Left cardiac atrium (tissue), 4 donors: Measurements from ENCODE around the gene BLVRA. TPM values are rescaled to one million over a fixed set of nuclear protein-coding genes. Genes with fewer than 3 reads are reported as not detected.
"Not testable (repeated sequence)": the region's sequence is repeated elsewhere in the genome, so short reads cannot be mapped to it uniquely, and the experiment has no call there.

Experiments used
- ATAC-seq, 2 donors: fragments of 200-7000 bp; cut with Tn5 transposase; one replicate each; pipeline ENCODE4 v1.9.1; 2020; ENCODE audit warnings: mild to moderate bottlenecking in 2 of 2, moderate library complexity in 2 of 2
- DNase-seq: peaks from one replicate; pipeline ENCODE4 v3.0.0-alpha.2; 2020
- intact Hi-C, 2 donors: fragments of 100-400 bp; cut with DNase I; formaldehyde crosslinking; loops; one replicate each; pipeline versions ENCODE4 v1.14.1 to v1.15.1; 2022 to 2023
- long read RNA-seq: library from polyadenylated mRNA; unstranded; transcript quantifications from one replicate; pipeline ENCODE4 v2.0.0, GENCODE V29; 2021
- total RNA-seq, 2 donors: library from RNA; stranded (reverse); fragmentation: NEBNext Ultra II Directional; extraction: Animal tissue kit (Norgen Biotek cat#: 25700); gene quantifications; one replicate each; pipeline ENCODE4 v1.2.1, GENCODE V29; 2021
- donor health status: DM: no; HTN: yes; CAD: no.
- donor health status: DM: no; HTN: yes; CAD: no; lungs with severe emphysema.
- donor health status: DM: yes; HTN: yes; CAD: no.
- donor health status: Dilated cardiomyopathy.

The BLVRA gene, protein sequence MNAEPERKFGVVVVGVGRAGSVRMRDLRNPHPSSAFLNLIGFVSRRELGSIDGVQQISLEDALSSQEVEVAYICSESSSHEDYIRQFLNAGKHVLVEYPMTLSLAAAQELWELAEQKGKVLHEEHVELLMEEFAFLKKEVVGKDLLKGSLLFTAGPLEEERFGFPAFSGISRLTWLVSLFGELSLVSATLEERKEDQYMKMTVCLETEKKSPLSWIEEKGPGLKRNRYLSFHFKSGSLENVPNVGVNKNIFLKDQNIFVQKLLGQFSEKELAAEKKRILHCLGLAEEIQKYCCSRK
- total RNA-seq = 10 to 100 TPM; 47.2 to 51.9 TPM
- long read RNA-seq, transcript BLVRA-202 (9 exons, 1,161 nt) = minor isoform, 6 of 46 reads
- long read RNA-seq, transcript BLVRA-201 (8 exons, 1,071 nt) = major isoform, 34 of 46 reads
- long read RNA-seq, partial matches to known transcripts = 1 of 46 reads
- long read RNA-seq, other reads (novel, unspliced or antisense) = 5 of 46 reads

DNA sequence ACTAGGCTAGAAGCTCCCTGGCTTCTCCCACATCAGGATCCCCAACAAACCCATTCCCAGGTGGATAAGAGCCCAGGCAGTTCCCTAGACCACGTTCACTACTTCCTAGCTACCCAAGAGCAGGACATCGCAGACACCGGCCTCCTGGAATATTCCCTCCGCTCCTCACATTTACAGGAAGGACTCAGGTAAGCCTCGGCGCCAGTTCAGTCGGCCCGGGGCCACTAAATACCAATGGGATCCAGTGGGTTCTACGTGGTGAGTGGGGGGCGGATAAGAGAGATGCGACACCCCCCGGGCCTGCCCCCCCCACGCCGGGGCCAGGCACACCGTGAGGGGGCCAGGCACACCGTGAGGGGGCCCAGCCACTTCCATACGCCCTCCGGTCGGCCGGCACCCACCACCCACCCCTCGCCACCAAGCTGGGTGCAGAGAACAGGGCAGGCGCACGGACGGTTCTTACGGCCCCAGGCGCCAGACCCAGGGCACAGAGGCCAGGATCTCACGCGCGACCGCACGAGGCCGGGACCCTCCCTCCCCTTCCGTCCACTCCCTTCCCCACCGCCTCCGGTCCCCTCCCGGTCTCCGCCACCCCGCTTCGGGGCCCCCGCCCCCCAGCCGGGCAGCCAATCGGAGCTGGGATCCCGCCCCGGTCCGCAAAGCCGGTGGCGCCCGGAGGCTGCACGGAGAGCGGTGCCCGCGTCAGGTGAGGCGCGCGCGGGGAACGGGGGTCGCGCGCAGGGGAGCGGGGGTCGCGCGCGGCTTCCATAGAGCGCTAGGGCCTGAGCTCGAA lies at the start of gene BLVRA:
TSS of gene BLVRA (plus strand) at position 652 of the 793 bp plus-strand sequence. CDS start 12,479 bp downstream, outside the sequence.
- DNase-seq = peak; percentile 74
- peak; percentile 91 to 94 for ATAC-seq
- intact Hi-C loops = no loop called here

DNA sequence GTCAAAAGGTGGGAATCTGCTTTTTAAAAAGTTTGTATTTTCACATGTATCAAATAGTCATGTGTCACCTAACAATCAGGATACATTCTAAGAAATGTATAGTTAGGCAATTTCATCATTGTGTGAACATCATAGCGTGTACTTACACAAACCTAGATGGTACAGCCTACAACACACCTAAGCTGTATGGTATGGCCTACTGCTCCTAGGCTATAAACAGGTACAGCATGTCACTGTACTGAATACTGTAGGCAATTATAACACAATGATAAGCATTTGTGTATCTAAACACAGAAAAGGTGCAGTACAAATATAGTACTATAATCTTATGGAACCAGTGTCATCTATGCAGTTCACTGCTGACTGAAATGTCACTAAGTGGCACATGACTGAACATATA lies 47.0 kb upstream of the BLVRA start:
- DNase-seq (no peak), ATAC-seq (no peak)

GRCh38 chr7:43715966-43716365 lies 42.5 kb upstream of the BLVRA start:
- ATAC-seq, DNase-seq, intact Hi-C loops: not testable (repeated sequence)

More for the DNA sequence above, 47.0 kb upstream of the BLVRA start:
- intact Hi-C loops = no loop called here

GRCh38 chr7:43716598-43716997 lies 41.9 kb upstream of the BLVRA start:
- intact Hi-C loops = no loop called here
- ATAC-seq = no peak
- no peak for DNase-seq

DNA sequence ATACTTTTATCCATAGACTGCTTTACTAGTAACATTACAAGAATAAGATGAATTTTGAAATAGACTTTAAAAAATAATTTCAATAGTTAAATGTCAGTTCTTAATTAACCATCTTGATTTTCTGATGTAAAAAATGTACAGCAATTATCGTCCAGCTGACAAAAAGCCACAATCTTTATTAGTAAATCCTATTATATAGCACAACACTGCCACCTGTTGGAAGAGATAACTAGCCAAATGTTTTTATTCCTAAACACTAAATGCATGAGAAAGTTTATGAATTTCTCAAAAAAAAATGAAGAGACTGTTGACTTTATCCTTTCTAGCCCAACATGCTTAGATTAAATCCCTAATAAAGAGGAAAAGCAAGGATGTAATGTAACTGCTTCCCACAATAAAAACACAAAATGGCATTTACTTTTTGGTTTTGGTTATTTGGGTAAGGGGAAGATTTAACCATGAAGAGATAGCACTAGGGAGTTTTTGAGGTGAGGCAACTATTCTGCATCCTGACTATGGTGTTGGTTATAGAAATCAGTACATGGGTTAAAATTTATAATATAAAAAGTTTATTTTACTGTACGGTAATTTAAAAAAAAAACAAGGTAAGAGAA lies 37.2 kb upstream of the BLVRA start:
- ATAC-seq (no peak), DNase-seq (no peak)
- intact Hi-C loops = loop anchor here (2.0 to 10.0 kb wide), 5 partner anchors 114 to 779 kb away; partner anchors contain the start of gene STK17A (in 2 of the 2)

DNA sequence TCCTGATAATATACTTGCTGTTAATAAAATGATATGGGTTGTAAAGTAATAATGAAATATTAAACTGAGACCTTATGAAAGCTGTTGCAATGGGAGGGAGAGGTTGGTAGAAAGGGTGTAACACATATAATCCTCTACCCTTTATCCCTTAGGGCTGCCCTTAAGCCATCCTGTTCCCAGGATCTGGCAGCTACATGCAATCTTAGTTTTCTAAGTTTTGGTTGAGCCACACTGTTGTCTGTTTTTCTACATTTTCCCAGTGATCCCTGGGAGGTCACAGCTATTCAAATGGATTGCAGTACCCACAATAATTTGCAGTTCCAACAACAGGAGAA lies 35.5 kb upstream of the BLVRA start:
- DNase-seq (no peak), ATAC-seq (no peak)
- intact Hi-C loops = loop anchor here (5.0 to 10.0 kb wide), 4 partner anchors 112 to 781 kb away; partner anchors contain the start of gene STK17A (in 1 of the 2)

DNA sequence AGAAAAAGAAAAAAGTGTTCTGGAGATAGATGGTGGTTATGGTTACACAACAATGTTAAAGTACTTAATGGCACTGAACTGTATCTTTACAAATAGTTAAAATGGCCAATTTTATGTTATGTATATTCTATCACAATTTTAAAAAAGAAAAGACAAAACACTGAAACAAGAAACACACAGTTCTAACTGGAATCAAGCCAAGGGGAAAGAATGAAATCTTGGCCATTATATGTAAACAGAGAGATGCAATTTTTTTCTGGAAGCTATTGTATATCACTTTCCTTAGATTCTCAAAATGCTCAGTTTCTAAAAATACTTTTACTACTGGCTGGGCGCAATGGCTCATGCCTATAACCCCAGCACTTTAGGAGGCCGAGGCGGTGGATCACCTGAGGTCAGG lies 33.2 kb upstream of the BLVRA start:
- ATAC-seq (no peak), DNase-seq (no peak)
- intact Hi-C loops = loop anchor here (10.0 kb wide), 2 partner anchors 110 to 460 kb away; no protein-coding TSS in a partner anchor

DNA sequence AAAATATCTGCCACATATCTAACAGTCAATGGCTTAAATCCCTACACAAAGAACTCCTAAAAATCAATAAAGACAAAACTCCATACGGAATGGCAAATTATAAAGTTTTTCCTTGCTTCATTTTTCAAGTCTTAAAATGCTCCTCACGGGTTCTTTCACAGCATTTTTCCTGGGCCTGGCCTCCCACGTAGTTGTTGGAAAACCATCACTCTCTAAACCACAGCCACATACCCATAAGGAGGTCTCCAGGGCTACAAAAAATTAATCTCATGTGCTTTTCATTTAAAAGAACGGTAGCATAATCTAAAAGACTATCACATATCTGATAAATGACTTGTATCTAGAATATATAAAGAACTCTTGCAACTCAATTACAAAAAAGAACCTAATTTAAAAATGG lies 32.0 kb upstream of the BLVRA start:
- intact Hi-C loops = loop anchor here (10.0 kb wide), 2 partner anchors 108 to 462 kb away; no protein-coding TSS in a partner anchor
- ATAC-seq (no peak), DNase-seq (no peak)

GRCh38 chr7:43727003-43727402 lies 31.5 kb upstream of the BLVRA start:
- ATAC-seq = no peak
- intact Hi-C loops = loop anchor here (10.0 kb wide), 2 partner anchors 108 to 462 kb away; no protein-coding TSS in a partner anchor
- no peak for DNase-seq

DNA sequence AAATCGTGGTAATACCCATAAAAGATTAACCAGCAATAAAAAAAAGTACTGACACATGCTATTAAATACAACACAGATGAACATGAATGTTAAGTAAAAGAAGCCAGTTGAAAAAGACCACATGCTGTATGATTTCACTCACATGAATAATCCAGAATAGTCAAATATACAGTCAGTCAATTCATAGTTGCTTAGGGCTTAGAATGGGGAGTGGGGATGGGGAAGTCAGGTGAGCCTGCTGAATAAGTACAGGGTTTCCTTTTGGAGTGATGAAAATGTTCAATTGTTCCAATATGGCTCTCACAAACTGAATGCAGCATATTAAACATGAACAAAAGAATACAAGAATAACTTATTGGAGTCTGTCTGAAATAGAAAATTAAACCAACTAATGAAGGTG lies 31.0 kb upstream of the BLVRA start:
- intact Hi-C loops = loop anchor here (10.0 kb wide), 2 partner anchors 107 to 463 kb away; no protein-coding TSS in a partner anchor
- DNase-seq (no peak), ATAC-seq (no peak)

DNA sequence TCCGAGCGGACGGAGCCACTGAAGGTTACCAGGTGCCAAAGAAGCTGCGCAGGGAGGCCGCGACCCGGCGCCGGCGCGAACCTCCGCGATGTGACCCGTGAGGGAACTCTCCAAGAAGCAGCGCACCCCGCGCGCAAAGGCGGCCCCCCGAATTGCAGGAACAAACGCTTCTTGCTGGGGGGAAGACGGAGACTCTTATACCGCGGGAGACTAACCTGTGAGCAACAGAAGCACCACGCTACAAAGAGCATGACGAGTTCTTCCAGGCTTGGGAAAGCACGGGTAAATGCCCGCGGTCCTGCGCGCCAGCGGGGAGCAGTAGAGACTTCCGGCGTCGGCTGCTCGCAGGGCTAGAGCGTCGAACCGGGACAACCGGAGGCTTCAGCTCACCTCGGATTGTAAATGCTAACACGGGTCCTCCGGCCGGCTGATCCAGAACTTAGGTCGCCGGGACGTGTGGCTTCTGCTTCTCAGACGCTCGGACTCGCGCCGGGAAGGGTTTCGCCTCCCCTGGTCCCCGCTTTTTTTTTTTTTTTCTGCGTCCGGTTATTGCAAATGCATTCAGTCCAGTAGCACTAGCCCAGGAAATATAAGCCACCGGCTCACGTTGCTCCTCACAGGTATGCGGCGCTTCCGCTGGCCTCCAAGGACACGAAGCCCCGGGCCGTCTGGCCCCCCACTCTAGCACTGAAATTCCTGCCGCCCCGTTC lies 29.1 kb upstream of the BLVRA start, which contains the start of gene COA1:
TSS of gene COA1 (minus strand) at position 310 of the 710 bp plus-strand sequence. CDS start 80,909 bp downstream, outside the sequence.
- ATAC-seq (peak; percentile 99), DNase-seq (peak; percentile 90)
- intact Hi-C loops = loop anchor here (2.0 to 10.0 kb wide), 3 partner anchors 105 to 465 kb away; partner anchors contain the start of gene STK17A (in 1 of the 2)

DNA sequence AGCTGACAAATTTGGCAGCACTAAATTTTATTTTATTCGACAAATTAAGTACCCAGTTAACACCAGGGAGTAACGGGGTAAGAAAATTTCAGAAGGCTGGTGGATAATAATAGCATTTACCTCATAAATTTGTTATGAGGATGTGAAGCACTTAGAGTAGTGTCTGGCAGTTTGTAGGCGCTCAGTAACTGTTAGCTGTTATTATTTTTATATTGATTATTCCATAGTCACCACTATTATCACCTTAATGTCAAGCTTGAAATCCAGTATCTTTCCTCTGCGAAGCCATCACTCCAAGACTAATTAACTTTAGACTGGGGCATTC lies 28.6 kb upstream of the BLVRA start:
- no peak for DNase-seq
- intact Hi-C loops = loop anchor here (2.0 to 10.0 kb wide), 3 partner anchors 105 to 465 kb away; partner anchors contain the start of gene STK17A (in 1 of the 2)
- ATAC-seq = peak; percentile 53 to 58

GRCh38 chr7:43731494-43731893 lies 27.0 kb upstream of the BLVRA start:
- DNase-seq, intact Hi-C loops, ATAC-seq: not testable (repeated sequence)

- intact Hi-C loops, DNase-seq, ATAC-seq: not testable (repeated sequence)
These were observed 23.7 kb upstream of the BLVRA start for GRCh38 chr7:43734575-43735332.

- ATAC-seq (no peak), DNase-seq (no peak)
- intact Hi-C loops = no loop called here
These were observed 23.1 kb upstream of the BLVRA start for GRCh38 chr7:43735403-43735801.

DNA sequence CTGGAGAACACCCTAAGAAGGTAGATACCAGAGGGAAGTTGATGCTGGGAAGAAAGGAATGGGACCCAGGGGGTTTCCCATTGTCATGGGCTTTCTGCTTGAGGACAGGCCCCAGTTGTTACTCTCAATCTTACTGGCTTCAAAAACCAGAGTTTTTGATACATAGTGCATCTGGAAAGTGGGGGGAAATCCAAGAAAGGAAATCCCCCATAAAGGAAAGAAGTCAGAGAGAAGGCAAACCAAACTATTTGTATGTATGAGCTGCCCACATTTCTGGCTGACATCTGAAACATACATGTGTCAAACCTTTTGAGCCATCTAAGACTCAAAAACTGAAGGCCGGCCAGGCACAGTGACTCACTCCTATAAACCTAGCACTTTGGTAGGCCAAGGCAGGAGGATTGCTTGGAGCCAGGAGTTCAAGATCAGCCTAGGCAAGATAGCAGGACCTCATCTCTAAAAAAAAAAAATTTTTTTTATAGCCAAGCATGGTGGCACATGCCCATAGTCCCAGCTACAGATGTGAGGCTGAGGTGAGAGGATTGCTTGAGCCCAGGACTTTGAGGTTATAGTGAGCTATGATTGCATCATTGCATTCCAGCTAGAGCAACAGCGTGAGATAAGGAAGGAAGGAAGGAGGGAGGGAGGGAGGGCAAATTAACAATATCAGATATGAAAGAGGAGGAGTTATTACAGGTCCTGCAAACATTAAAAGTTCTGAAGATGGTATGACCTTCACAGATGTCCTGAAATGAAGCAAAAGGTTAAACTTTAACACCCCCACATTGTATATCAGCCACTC lies 22.5 kb upstream of the BLVRA start:
- ATAC-seq (peak in 1 of 2 donors; percentile 63), DNase-seq (no peak)
- intact Hi-C loops = no loop called here
